ENCODE data around the gene IFT172. TPM values are rescaled to one million over a fixed set of nuclear protein-coding genes. Genes with fewer than 3 reads are reported as not detected.
A peak's percentile ranks its signal among the peaks of the same experiment; 100 is the strongest.

Gene IFT172
- total and polyA plus RNA-seq, 5 donors from 2014 or later: 1.1 to 10.3 (median 1.5) TPM

DNA sequence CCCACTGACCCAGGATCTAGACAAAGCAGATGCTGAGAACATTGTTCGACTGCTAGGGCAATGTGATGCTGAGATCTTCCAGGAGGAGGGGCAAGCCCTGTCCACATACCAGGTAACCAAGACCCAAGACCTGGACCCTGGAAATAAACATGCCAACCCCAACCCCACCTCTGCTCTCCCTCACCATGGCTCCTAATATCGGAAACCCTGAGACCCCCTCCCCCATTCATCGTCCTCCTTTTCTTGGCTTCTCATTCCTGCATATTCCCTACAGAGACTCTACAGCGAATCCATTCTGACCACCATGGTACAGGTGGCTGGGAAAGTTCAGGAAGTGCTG, 7.7 kb upstream of the IFT172 start:
- H3K27ac ChIP-seq (ENCODE audit: insufficient read depth, low read length, poor library complexity, severe bottlenecking): no peak overlapping the region
- DNase-seq: no peak
- Mint-ChIP-seq H3K4me3 (no peak overlapping the region), H3K9me3 (peaks cover 0 to 3% (median 0%) of the 10 kb centered on the region in 7 donors), H3K4me1 (peaks cover 4 to 17% (median 10%) of the 10 kb centered on the region in 4 donors), H3K27me3 (peaks cover 53% of the 10 kb centered on the region), H3K27ac (no peak overlapping the region), H3K36me3 (peaks cover 4% of the 10 kb centered on the region)
- peaks cover 12% of the 10 kb centered on the region for H3K4me1 ChIP-seq (ENCODE audit: control insufficient read depth, insufficient read depth, low read length, poor library complexity, severe bottlenecking)
- no peaks in the 10 kb centered on the region for H3K36me3 ChIP-seq (ENCODE audit: control insufficient read depth, insufficient read depth, low read length)
- no peak for ATAC-seq (ENCODE audit: low read depth in 2 of 2)
- H3K9me3 ChIP-seq (ENCODE audit: control insufficient read depth in 2 of 2, low read length in 2 of 2): no peaks in the 10 kb centered on the region
- no peak overlapping the region for H3K4me3 ChIP-seq (ENCODE audit: low read depth, low read length)
- peaks cover 34% of the 10 kb centered on the region for H3K27me3 ChIP-seq (ENCODE audit: control insufficient read depth, insufficient read depth, low read length)

DNA sequence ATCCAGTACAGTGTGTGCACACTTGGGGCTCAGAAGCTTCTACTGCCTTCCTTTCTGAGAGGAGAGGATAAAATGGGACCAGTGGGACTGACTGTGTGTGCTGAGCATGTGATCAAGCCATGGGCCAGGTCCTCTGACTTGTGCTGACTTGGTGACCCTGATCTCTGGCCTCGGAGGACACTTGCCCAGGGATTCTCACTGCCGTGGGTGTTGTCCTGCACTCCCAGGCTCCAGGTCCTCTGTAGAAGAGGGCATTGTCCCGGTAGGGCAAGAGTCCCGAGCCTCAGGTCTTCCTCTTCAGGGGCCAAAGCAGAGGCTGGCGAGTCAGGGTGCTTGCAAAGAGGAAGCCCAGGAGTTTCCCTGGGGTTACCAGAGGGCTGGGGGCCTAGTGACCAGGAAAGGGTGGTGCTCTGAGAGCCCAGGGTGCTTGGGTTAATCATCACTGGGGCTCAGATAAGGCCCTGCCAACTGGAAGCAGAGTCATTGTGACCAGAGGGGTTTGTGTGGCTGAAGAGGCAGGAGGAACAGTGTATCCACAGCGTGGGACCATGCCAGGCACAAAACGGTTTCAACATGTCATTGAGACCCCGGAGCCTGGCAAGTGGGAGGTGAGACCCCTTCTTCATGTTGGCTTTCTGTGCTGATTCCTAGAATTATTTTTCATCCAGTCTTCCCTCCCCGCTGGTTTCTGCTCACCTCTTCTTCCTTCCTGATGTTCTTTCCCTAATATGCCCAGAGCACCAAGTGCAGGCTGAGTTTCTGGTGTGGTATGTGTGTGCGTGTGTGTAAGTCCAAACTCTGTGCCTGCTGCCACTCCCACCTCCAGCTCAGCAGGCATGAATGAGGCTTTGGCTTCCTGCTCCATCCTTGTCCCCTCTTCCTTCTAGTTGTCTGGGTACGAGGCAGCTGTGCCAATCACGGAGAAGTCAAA, 7.1 kb upstream of the IFT172 start, which contains the start of gene GCKR:
Gene GCKR (plus strand): TSS at position 483 of the 931 bp plus-strand sequence. CDS start 66 bp downstream, at position 549.
- peak within 1 kb of the TSS in 3 of 4 donors; percentile 43 to 61 (median 56) for H3K4me3 Mint-ChIP-seq

DNA sequence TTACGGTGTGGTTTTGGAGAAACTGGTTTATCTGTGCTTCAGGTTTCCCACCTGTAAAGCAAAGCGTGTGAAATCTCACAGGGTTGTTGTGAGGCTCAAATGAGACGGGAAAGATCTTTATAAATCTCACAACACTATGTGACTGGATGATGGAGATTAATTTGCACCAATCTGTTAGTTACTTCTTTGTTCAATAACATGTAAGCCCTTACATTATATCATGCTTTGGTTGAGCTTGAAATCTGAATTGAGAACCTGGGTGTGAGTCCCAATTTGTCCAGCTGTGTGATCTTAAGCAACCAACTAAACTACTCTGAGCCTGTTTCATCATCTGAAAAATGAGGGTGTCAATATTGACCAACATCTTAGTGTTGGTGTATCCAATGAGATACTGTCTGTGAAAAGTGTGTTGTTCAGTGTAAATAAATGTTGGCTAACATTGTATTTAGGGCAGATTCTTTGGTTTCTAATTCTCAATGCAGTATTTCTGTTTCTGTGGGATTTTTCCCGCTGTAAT, 6.4 kb upstream of the IFT172 start:
- Mint-ChIP-seq H3K27ac (no peak overlapping the region), H3K27me3 (peaks cover 53% of the 10 kb centered on the region), H3K9me3 (peaks cover 0 to 3% (median 0%) of the 10 kb centered on the region in 7 donors), H3K4me1 (peaks cover 4 to 19% (median 10%) of the 10 kb centered on the region in 4 donors), H3K4me3 (peak overlapping the region in 3 of 4 donors; percentile 43 to 61 (median 56)), H3K36me3 (peaks cover 4% of the 10 kb centered on the region)
- peaks cover 34% of the 10 kb centered on the region for H3K27me3 ChIP-seq (ENCODE audit: control insufficient read depth, insufficient read depth, low read length)
- H3K4me3 ChIP-seq (ENCODE audit: low read depth, low read length): no peak overlapping the region
- H3K9me3 ChIP-seq (ENCODE audit: control insufficient read depth in 2 of 2, low read length in 2 of 2): no peaks in the 10 kb centered on the region
- H3K36me3 ChIP-seq (ENCODE audit: control insufficient read depth, insufficient read depth, low read length): no peaks in the 10 kb centered on the region
- H3K27ac ChIP-seq (ENCODE audit: insufficient read depth, low read length, poor library complexity, severe bottlenecking): no peak overlapping the region
- ATAC-seq (ENCODE audit: low read depth in 2 of 2): no peak
- H3K4me1 ChIP-seq (ENCODE audit: control insufficient read depth, insufficient read depth, low read length, poor library complexity, severe bottlenecking): peaks cover 12% of the 10 kb centered on the region
- DNase-seq: no peak

More for the DNA sequence above, 7.1 kb upstream of the IFT172 start, which contains the start of gene GCKR:
- H3K27ac ChIP-seq (ENCODE audit: insufficient read depth, low read length, poor library complexity, severe bottlenecking): no peak within 1 kb of the TSS
- Mint-ChIP-seq H3K4me1 (peaks cover 4 to 17% (median 10%) of the 10 kb centered on the region in 4 donors), H3K9me3 (peaks cover 0 to 3% (median 0%) of the 10 kb centered on the region in 7 donors), H3K27ac (no peak within 1 kb of the TSS), H3K27me3 (peaks cover 53% of the 10 kb centered on the region), H3K36me3 (peaks cover 4% of the 10 kb centered on the region)
- H3K4me3 ChIP-seq (ENCODE audit: low read depth, low read length): no peak within 1 kb of the TSS
- no peak for ATAC-seq (ENCODE audit: low read depth in 2 of 2)
- peaks cover 34% of the 10 kb centered on the region for H3K27me3 ChIP-seq (ENCODE audit: control insufficient read depth, insufficient read depth, low read length)
- no peak for DNase-seq
- H3K4me1 ChIP-seq (ENCODE audit: control insufficient read depth, insufficient read depth, low read length, poor library complexity, severe bottlenecking): peaks cover 12% of the 10 kb centered on the region
- no peaks in the 10 kb centered on the region for H3K36me3 ChIP-seq (ENCODE audit: control insufficient read depth, insufficient read depth, low read length)
- no peaks in the 10 kb centered on the region for H3K9me3 ChIP-seq (ENCODE audit: control insufficient read depth in 2 of 2, low read length in 2 of 2)

DNA sequence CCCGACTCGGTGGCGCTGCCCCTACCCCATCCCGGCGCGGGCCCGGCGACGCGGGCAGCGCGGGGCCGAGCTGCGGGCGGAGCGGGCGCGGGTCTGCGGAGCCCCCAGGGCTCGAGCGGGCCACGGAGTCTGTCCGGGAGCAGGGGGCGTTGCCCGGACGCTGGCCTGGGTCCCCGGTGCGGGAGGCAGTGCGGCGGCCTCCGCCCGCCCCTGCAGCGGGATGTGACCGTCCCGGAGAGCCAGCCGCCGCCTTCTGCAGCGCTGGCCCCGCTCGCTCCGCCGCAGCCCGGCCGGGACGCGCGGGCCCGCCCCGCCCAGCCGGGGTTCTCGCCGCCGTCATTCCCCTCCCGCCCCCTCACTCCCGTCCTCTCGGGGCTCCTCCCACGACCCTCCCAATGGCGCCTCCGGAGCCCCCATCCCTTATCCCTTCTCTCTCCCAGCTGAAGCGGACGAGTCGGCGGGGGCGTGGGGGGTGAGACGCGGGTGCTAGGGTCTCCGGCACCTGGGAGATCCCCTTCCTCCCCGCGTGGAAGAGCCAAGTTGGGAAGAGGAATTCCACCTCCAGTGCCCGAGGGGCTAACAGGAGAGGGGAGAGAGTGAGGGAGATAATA, 5.5 kb upstream of the IFT172 start, which contains the start of gene FNDC4:
Gene FNDC4 (minus strand): TSS at position 257 of the 611 bp plus-strand sequence. CDS start 521 bp downstream, outside the sequence.
- peak in 2 of 3 donors; percentile 17 to 19 for DNase-seq
- H3K4me1 ChIP-seq (ENCODE audit: control insufficient read depth, insufficient read depth, low read length, poor library complexity, severe bottlenecking): peaks cover 15% of the 10 kb centered on the region
- Mint-ChIP-seq H3K9me3 (peaks cover 0 to 3% (median 0%) of the 10 kb centered on the region in 7 donors), H3K4me1 (peaks cover 6 to 24% (median 11%) of the 10 kb centered on the region in 4 donors), H3K4me3 (peak within 1 kb of the TSS; percentile 43 to 84 (median 59)), H3K27me3 (peaks cover 53% of the 10 kb centered on the region), H3K36me3 (peaks cover 4% of the 10 kb centered on the region), H3K27ac (peak within 1 kb of the TSS in 2 of 3 donors; percentile 15 to 44)
- peak; percentile 15 to 37 for ATAC-seq (ENCODE audit: low read depth in 2 of 2)
- H3K4me3 ChIP-seq (ENCODE audit: low read depth, low read length): peak within 1 kb of the TSS; percentile 24
- H3K27me3 ChIP-seq (ENCODE audit: control insufficient read depth, insufficient read depth, low read length): peaks cover 34% of the 10 kb centered on the region
- H3K27ac ChIP-seq (ENCODE audit: insufficient read depth, low read length, poor library complexity, severe bottlenecking): no peak within 1 kb of the TSS
- H3K9me3 ChIP-seq (ENCODE audit: control insufficient read depth in 2 of 2, low read length in 2 of 2): no peaks in the 10 kb centered on the region
- H3K36me3 ChIP-seq (ENCODE audit: control insufficient read depth, insufficient read depth, low read length): no peaks in the 10 kb centered on the region

DNA sequence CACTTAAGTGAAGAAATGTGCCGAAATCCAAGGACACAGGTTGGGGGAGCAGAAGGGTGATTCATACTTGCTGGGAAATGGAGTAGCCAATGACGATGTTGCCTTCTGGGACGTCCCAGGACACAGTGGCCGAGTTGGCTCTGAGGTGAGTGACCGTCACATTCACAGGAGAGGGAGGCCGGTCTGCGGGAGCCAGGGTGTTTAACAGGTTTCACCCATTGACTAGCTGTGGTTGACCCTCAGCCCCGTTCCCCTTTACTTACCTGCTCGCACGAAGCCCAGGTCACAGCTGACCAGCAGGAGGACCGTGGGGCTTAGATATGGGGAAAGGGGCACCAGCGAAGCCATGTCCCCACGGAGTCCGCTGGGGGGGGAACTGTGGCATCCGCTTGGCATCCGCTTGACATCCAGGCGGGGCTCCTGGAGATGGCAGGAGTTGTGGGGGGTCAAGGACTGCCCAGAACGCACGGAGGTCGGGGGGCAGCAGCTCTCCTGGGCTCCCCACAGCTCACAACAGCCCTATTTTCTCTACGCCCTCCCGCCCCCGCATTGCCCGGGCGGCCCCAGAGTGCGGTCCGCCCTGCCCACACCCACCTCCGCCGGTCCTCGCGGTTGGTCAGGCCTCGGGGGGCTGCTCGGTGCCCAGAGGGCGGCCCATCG, 4.9 kb upstream of the IFT172 start:
- Mint-ChIP-seq H3K9me3 (peaks cover 0 to 3% (median 0%) of the 10 kb centered on the region in 7 donors), H3K36me3 (peaks cover 3% of the 10 kb centered on the region), H3K4me1 (peaks cover 7 to 31% (median 16%) of the 10 kb centered on the region in 4 donors), H3K27me3 (peaks cover 50% of the 10 kb centered on the region), H3K27ac (no peak overlapping the region), H3K4me3 (peak overlapping the region in 3 of 4 donors; percentile 30 to 72 (median 62))
- DNase-seq: no peak
- Histone ChIP-seq H3K27me3 (ENCODE audit: control insufficient read depth, insufficient read depth, low read length) (peaks cover 33% of the 10 kb centered on the region), H3K27ac (ENCODE audit: insufficient read depth, low read length, poor library complexity, severe bottlenecking) (no peak overlapping the region), H3K4me1 (ENCODE audit: control insufficient read depth, insufficient read depth, low read length, poor library complexity, severe bottlenecking) (peaks cover 18% of the 10 kb centered on the region), H3K36me3 (ENCODE audit: control insufficient read depth, insufficient read depth, low read length) (no peaks in the 10 kb centered on the region), H3K4me3 (ENCODE audit: low read depth, low read length) (no peak overlapping the region), H3K9me3 (ENCODE audit: control insufficient read depth in 2 of 2, low read length in 2 of 2) (no peaks in the 10 kb centered on the region)
- no peak for ATAC-seq (ENCODE audit: low read depth in 2 of 2)

DNA sequence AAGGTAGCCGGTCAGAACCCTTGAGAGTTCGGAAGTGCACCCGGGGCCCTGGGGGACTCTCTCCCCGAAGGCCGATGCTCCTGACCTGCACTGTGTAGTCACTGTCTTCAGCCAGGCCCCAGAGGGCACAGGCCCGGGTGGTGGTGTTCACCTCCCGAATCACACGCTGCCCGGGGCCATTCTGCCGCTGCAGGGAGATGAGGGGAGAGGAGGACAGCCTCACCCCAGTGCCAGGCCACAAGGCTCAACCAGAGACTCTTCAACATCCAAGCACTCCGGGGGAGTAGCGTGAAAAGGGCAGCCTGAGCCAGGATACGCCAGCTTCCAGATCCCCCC, 4.4 kb upstream of the IFT172 start:
- Mint-ChIP-seq H3K36me3 (no peaks in the 10 kb centered on the region), H3K27ac (peak overlapping the region in 1 of 3 donors; percentile 79), H3K9me3 (peaks cover 0 to 3% (median 0%) of the 10 kb centered on the region in 7 donors), H3K4me3 (peak overlapping the region; percentile 20 to 72 (median 56)), H3K4me1 (peaks cover 7 to 36% (median 21%) of the 10 kb centered on the region in 4 donors), H3K27me3 (peaks cover 45% of the 10 kb centered on the region)
- Histone ChIP-seq H3K36me3 (ENCODE audit: control insufficient read depth, insufficient read depth, low read length) (no peaks in the 10 kb centered on the region), H3K9me3 (ENCODE audit: control insufficient read depth in 2 of 2, low read length in 2 of 2) (no peaks in the 10 kb centered on the region), H3K4me3 (ENCODE audit: low read depth, low read length) (no peak overlapping the region), H3K4me1 (ENCODE audit: control insufficient read depth, insufficient read depth, low read length, poor library complexity, severe bottlenecking) (peaks cover 23% of the 10 kb centered on the region), H3K27ac (ENCODE audit: insufficient read depth, low read length, poor library complexity, severe bottlenecking) (no peak overlapping the region), H3K27me3 (ENCODE audit: control insufficient read depth, insufficient read depth, low read length) (peaks cover 28% of the 10 kb centered on the region)
- ATAC-seq (ENCODE audit: low read depth in 2 of 2) (no peak), DNase-seq (no peak)

DNA sequence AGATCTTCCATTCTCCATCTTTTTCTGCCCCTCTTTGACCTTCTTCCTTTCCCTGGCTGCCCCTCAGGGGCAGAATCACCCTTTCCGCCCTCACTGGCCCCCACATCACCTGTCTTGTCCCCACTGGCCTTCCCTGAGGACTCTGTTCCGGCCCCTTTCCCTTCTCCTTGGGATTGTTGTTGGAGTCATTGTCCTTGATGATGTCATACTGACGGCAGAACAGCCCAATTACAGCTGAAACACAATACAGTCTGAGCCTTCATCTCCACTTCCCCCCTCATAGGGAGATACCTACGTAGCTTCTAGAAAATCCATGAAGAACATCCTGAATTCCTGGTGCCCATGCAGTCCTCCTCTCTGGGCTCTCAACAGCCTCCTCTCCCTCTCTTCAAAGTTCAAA, 3.0 kb upstream of the IFT172 start:
- Histone ChIP-seq H3K27ac (ENCODE audit: insufficient read depth, low read length, poor library complexity, severe bottlenecking) (no peak overlapping the region), H3K4me1 (ENCODE audit: control insufficient read depth, insufficient read depth, low read length, poor library complexity, severe bottlenecking) (peaks cover 25% of the 10 kb centered on the region), H3K4me3 (ENCODE audit: low read depth, low read length) (no peak overlapping the region), H3K9me3 (ENCODE audit: control insufficient read depth in 2 of 2, low read length in 2 of 2) (no peaks in the 10 kb centered on the region), H3K36me3 (ENCODE audit: control insufficient read depth, insufficient read depth, low read length) (no peaks in the 10 kb centered on the region), H3K27me3 (ENCODE audit: control insufficient read depth, insufficient read depth, low read length) (peaks cover 25% of the 10 kb centered on the region)
- H3K4me1 Mint-ChIP-seq: peaks cover 7 to 40% (median 21%) of the 10 kb centered on the region in 4 donors
- ATAC-seq (ENCODE audit: low read depth in 2 of 2): no peak
- DNase-seq: no peak
- H3K9me3 Mint-ChIP-seq: peaks cover 0 to 3% (median 0%) of the 10 kb centered on the region in 7 donors
- H3K27ac Mint-ChIP-seq: peak overlapping the region in 2 of 3 donors; percentile 56 to 73
- no peaks in the 10 kb centered on the region for H3K36me3 Mint-ChIP-seq
- H3K27me3 Mint-ChIP-seq: peaks cover 34% of the 10 kb centered on the region
- H3K4me3 Mint-ChIP-seq: peak overlapping the region in 1 of 4 donors; percentile 5
